GM21381 (cell line): ENCODE results near the gene SBF2.
A peak's percentile ranks its signal among the peaks of the same experiment; 100 is the strongest.

Experiments
- ATAC-seq: cut with Tn5 transposase; IDR thresholded peaks from one replicate; pipeline ENCODE4 v1.9.1; 2021; ENCODE audit warnings: mild to moderate bottlenecking, moderate library complexity; ENCODE audit not compliant: unreplicated experiment

The SBF2 gene

GRCh38 chr11:10293423-10294289, at the start of gene SBF2:
Gene SBF2 (minus strand): TSS chr11:10294219. CDS start chr11:10294069, 150 bp downstream.
- peak; percentile 36 for ATAC-seq

- no peak for ATAC-seq
Measured at GRCh38 chr11:10338287-10338686, 44.3 kb upstream of the SBF2 start.

GRCh38 chr11:10333490-10333889, 39.5 kb upstream of the SBF2 start:
- ATAC-seq, result no peak

- no peak for ATAC-seq
Measured at GRCh38 chr11:10331548-10332289, 37.7 kb upstream of the SBF2 start.

- no peak for ATAC-seq
Measured at GRCh38 chr11:10329935-10330334, 35.9 kb upstream of the SBF2 start.

GRCh38 chr11:10329356-10329755, 35.3 kb upstream of the SBF2 start:
- ATAC-seq, result no peak

- no peak for ATAC-seq
Measured at GRCh38 chr11:10328314-10329098, 34.5 kb upstream of the SBF2 start.

- no peak for ATAC-seq
Measured at GRCh38 chr11:10327254-10327653, 33.2 kb upstream of the SBF2 start.

- ATAC-seq, result no peak
Measured at GRCh38 chr11:10326012-10326964, 32.3 kb upstream of the SBF2 start.

GRCh38 chr11:10325277-10326011, 31.4 kb upstream of the SBF2 start:
- ATAC-seq, result no peak

- ATAC-seq, result no peak
Measured at GRCh38 chr11:10324474-10324873, 30.5 kb upstream of the SBF2 start.

GRCh38 chr11:10323793-10324170, 29.8 kb upstream of the SBF2 start:
- no peak for ATAC-seq

- ATAC-seq, result no peak
Measured at GRCh38 chr11:10322830-10323792, 29.1 kb upstream of the SBF2 start.

GRCh38 chr11:10322401-10322800, 28.4 kb upstream of the SBF2 start:
- no peak for ATAC-seq

GRCh38 chr11:10320736-10321465, 26.9 kb upstream of the SBF2 start:
- no peak for ATAC-seq

- ATAC-seq, result no peak
Measured at GRCh38 chr11:10319702-10320558, 25.9 kb upstream of the SBF2 start.

GRCh38 chr11:10318527-10318802, 24.4 kb upstream of the SBF2 start:
- ATAC-seq, result no peak
